GM19463 (cell line): ENCODE results near the gene SNAP47.

Experiments
- ATAC-seq: cut with Tn5 transposase; IDR thresholded peaks from one replicate; pipeline ENCODE4 v1.9.1; 2021; ENCODE audit warnings: mild to moderate bottlenecking, moderate library complexity; ENCODE audit not compliant: unreplicated experiment

SNAP47 gene

GRCh38 chr1:227795732-227796131 is 60.5 kb downstream of the SNAP47 start:
- ATAC-seq: no peak

- no peak for ATAC-seq
Observed at GRCh38 chr1:227796359-227796915, 61.2 kb downstream of the SNAP47 start.

- no peak for ATAC-seq
Observed at GRCh38 chr1:227797144-227797543, 61.9 kb downstream of the SNAP47 start.

- no peak for ATAC-seq
Observed at GRCh38 chr1:227797625-227798024, 62.4 kb downstream of the SNAP47 start.

- ATAC-seq: no peak
Observed at GRCh38 chr1:227798078-227798802, 63.0 kb downstream of the SNAP47 start.

- no peak for ATAC-seq
Observed at GRCh38 chr1:227799756-227800155, 64.5 kb downstream of the SNAP47 start.

- ATAC-seq: no peak
Observed at GRCh38 chr1:227803933-227804332, 68.7 kb downstream of the SNAP47 start.

GRCh38 chr1:227805606-227806197 is 70.5 kb downstream of the SNAP47 start:
- ATAC-seq: no peak

GRCh38 chr1:227808566-227808965 is 73.3 kb downstream of the SNAP47 start:
- no peak for ATAC-seq

GRCh38 chr1:227809026-227809425 is 73.8 kb downstream of the SNAP47 start:
- no peak for ATAC-seq

GRCh38 chr1:227813962-227814361 is 78.7 kb downstream of the SNAP47 start:
- ATAC-seq: no peak

- no peak for ATAC-seq
Observed at GRCh38 chr1:227815468-227816409, 80.5 kb downstream of the SNAP47 start, which contains the start of gene PRSS38. Gene PRSS38, plus strand, starts transcription at chr1:227815675. Its CDS starts 42 bp downstream, at chr1:227815717.

- ATAC-seq: no peak
Observed at GRCh38 chr1:227816750-227817446, 81.7 kb downstream of the SNAP47 start.

- ATAC-seq: no peak
Observed at GRCh38 chr1:227823537-227823936, 88.3 kb downstream of the SNAP47 start.

- no peak for ATAC-seq
Observed at GRCh38 chr1:227824204-227824603, 89.0 kb downstream of the SNAP47 start.

GRCh38 chr1:227828786-227829185 is 93.6 kb downstream of the SNAP47 start:
- ATAC-seq: no peak
